ENCODE results near the gene FANK1.

FANK1 gene

GRCh38 chr10:125985557-125986240 is 89.3 kb downstream of the FANK1 start:
- no peaks in the 10 kb centered on the region for H3K9me3 ChIP-seq (replicated peaks; ENCODE audit: insufficient read depth, low read length)
- no peaks in the 10 kb centered on the region for H3K79me2 ChIP-seq (ENCODE audit: low read length)
- no peaks in the 10 kb centered on the region for H4K20me1 ChIP-seq (ENCODE audit: insufficient read depth, low read length)
- no peak for TF ChIP-seq EZH2 (optimal IDR thresholded peaks at IDR 0.05; ENCODE audit: low read depth, low read length)
- no peak for TF ChIP-seq EZH2phosphoT487 (IDR thresholded peaks at IDR 0.05; ENCODE audit: low read length)
- no peak for TF ChIP-seq CTCF (IDR thresholded peaks at IDR 0.05; ENCODE audit: low read length)
- no peak overlapping the region for H3K27ac ChIP-seq (ENCODE audit: low read length)
- no peak overlapping the region for H3K4me3 ChIP-seq (ENCODE audit: low read length)
- DNase-seq = no peak
- no peaks in the 10 kb centered on the region for H3K9me2 ChIP-seq (replicated peaks; ENCODE audit: insufficient read depth, low read length)
- H3K27me3 ChIP-seq (replicated peaks; ENCODE audit: insufficient read depth, low read length) = no peaks in the 10 kb centered on the region
- H3K36me3 ChIP-seq (replicated peaks; ENCODE audit: insufficient read depth, low read length) = no peaks in the 10 kb centered on the region
- no peak overlapping the region for H2AFZ ChIP-seq (ENCODE audit: low read length)
- no peaks in the 10 kb centered on the region for H3K4me1 ChIP-seq (ENCODE audit: low read length)
- no peak overlapping the region for H3K4me2 ChIP-seq (ENCODE audit: low read depth, low read length)
- no peak overlapping the region for H3K9ac ChIP-seq (ENCODE audit: low read length)
- no peaks in the 10 kb centered on the region for H3F3A ChIP-seq (ENCODE audit: insufficient read depth, low read length)

- no peaks in the 10 kb centered on the region for H4K20me1 ChIP-seq (ENCODE audit: insufficient read depth, low read length)
- H3K9me3 ChIP-seq (replicated peaks; ENCODE audit: insufficient read depth, low read length) = no peaks in the 10 kb centered on the region
- no peak overlapping the region for H2AFZ ChIP-seq (ENCODE audit: low read length)
- no peaks in the 10 kb centered on the region; the same call in 1 of the 2 replicates for H3K27me3 ChIP-seq (replicated peaks; ENCODE audit: insufficient read depth, low read length)
- no peaks in the 10 kb centered on the region for H3K9me2 ChIP-seq (replicated peaks; ENCODE audit: insufficient read depth, low read length)
- H3K4me1 ChIP-seq (ENCODE audit: low read length) = no peaks in the 10 kb centered on the region
- H3K9ac ChIP-seq (ENCODE audit: low read length) = no peak overlapping the region
- DNase-seq = no peak
- no peak overlapping the region for H3K27ac ChIP-seq (ENCODE audit: low read length)
- H3F3A ChIP-seq (ENCODE audit: insufficient read depth, low read length) = no peaks in the 10 kb centered on the region
- H3K4me2 ChIP-seq (ENCODE audit: low read depth, low read length) = no peak overlapping the region
- TF ChIP-seq EZH2 (optimal IDR thresholded peaks at IDR 0.05; ENCODE audit: low read depth, low read length) (no peak), CTCF (IDR thresholded peaks at IDR 0.05; ENCODE audit: low read length) (no peak), EZH2phosphoT487 (IDR thresholded peaks at IDR 0.05; ENCODE audit: low read length) (no peak)
- H3K36me3 ChIP-seq (replicated peaks; ENCODE audit: insufficient read depth, low read length) = no peaks in the 10 kb centered on the region
- H3K4me3 ChIP-seq (ENCODE audit: low read length) = no peak overlapping the region
- H3K79me2 ChIP-seq (ENCODE audit: low read length) = no peaks in the 10 kb centered on the region
Measured at GRCh38 chr10:125989791-125990190, 93.4 kb downstream of the FANK1 start.

GRCh38 chr10:125990974-125991373 is 94.6 kb downstream of the FANK1 start:
- no peak overlapping the region for H3K4me2 ChIP-seq (ENCODE audit: low read depth, low read length)
- no peak overlapping the region for H3K4me3 ChIP-seq (ENCODE audit: low read length)
- TF ChIP-seq EZH2phosphoT487 (IDR thresholded peaks at IDR 0.05; ENCODE audit: low read length) (no peak), EZH2 (optimal IDR thresholded peaks at IDR 0.05; ENCODE audit: low read depth, low read length) (no peak), CTCF (IDR thresholded peaks at IDR 0.05; ENCODE audit: low read length) (no peak)
- no peaks in the 10 kb centered on the region for H4K20me1 ChIP-seq (ENCODE audit: insufficient read depth, low read length)
- H3K9ac ChIP-seq (ENCODE audit: low read length) = no peak overlapping the region
- no peaks in the 10 kb centered on the region for H3K4me1 ChIP-seq (ENCODE audit: low read length)
- no peak overlapping the region for H2AFZ ChIP-seq (ENCODE audit: low read length)
- no peaks in the 10 kb centered on the region for H3F3A ChIP-seq (ENCODE audit: insufficient read depth, low read length)
- H3K36me3 ChIP-seq (replicated peaks; ENCODE audit: insufficient read depth, low read length) = no peaks in the 10 kb centered on the region
- no peaks in the 10 kb centered on the region for H3K9me3 ChIP-seq (replicated peaks; ENCODE audit: insufficient read depth, low read length)
- H3K9me2 ChIP-seq (replicated peaks; ENCODE audit: insufficient read depth, low read length) = no peaks in the 10 kb centered on the region
- no peaks in the 10 kb centered on the region for H3K79me2 ChIP-seq (ENCODE audit: low read length)
- no peak overlapping the region for H3K27ac ChIP-seq (ENCODE audit: low read length)
- peaks cover 3% of the 10 kb centered on the region for H3K27me3 ChIP-seq (replicated peaks; ENCODE audit: insufficient read depth, low read length)
- no peak for DNase-seq

Measured in MM.1S (cell line).